Measurements from ENCODE around the gene GFRA3.

Gene GFRA3

DNA sequence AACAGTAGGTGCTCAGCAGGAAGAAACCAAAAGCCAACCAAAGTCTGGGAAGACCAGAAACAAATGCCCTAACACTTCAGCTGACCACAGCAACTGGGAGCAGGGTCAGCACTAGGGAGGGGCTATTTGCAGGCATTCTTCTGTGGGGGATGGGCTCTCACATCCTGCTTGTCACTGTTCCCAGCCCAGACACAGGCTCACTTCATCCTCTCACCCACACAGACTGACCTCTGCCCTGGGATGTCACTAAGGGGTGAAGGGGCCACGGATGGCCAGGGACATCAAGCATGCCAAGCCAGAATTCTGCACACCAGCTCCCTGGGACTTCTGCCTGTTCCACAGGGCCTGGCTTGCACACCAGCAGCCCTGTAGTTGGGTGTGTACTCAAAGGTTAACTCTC, 28.7 kb downstream of the GFRA3 start:
- DNase-seq (ENCODE audit: insufficient read length), result no peak
- TF ChIP-seq POLR2AphosphoS5 (IDR thresholded peaks at IDR 0.05; ENCODE audit: low read depth, low read length) (no peak), POLR2A (IDR thresholded peaks at IDR 0.05; ENCODE audit: low read depth, low read length) (no peak), TAF1 (IDR thresholded peaks at IDR 0.05; ENCODE audit: borderline replicate concordance, low read depth, low read length) (no peak)
- no peak for FAIRE-seq

DNA sequence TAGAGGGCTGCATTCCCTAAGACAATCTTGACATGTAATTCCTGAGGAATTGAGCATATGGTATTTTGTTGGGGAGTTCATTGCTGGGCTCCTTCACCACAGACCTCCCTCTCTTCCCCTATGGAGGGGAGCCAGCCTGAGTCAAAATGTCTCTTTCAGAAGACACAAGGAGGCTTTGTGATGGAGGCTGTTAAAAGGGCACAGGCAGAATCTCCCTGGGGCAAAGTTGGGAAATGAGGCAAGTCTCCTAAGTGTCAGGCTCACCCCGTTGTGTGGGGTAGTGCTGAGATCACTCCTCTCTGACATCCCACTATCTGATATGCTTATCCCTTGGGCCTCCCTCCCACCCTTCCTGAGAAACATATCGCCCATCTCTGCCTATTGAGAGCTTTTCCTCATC, 30.6 kb downstream of the GFRA3 start:
- DNase-seq (ENCODE audit: insufficient read length) (no peak), FAIRE-seq (no peak)
- TF ChIP-seq POLR2A (IDR thresholded peaks at IDR 0.05; ENCODE audit: low read depth, low read length), result no peak
- TF ChIP-seq POLR2AphosphoS5 (IDR thresholded peaks at IDR 0.05; ENCODE audit: low read depth, low read length), result no peak
- TF ChIP-seq TAF1 (IDR thresholded peaks at IDR 0.05; ENCODE audit: borderline replicate concordance, low read depth, low read length), result no peak

DNA sequence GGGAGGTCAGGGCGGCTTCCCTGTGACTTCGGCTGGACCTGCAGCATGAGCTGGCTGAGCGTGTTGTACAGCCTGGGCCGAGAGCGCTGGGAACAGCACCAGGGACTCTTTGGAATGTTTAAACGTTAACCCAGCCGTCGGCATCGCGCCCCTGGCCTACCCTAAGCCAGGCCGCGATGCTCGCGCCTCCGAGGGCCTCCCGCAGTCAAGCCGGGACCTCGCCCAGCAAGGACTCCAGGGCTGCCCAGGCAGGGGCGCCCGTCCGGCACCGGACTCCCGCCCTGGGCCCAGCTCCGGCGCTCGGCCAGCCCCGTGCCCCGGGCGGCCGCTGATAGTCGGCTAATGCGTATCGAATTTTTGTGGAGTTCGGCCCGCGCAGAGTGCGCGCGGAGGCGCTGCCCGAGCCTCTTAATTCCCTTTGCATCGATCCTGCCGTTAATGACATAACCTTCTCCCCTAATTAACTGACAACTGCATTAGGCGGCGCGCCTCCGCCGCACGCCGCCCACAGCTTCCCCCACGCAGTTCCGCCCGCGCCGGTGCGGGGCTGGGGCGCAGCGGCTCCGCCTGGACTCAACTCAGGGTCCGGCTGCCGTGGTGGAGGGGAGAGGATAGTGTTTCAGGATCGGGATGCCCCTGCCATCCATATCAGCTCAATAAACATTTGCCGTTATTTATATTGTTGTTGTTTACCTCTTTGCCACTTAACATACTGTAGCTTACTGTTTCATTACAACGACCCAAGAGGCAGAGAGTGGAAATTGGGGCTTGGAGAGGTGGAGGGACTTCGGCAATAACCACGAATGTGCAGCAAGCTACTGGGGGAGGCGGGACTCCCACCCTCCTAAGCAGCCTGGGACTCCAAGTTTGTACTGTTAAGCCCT, 32.5 kb downstream of the GFRA3 start:
- no peak for TF ChIP-seq POLR2AphosphoS5 (IDR thresholded peaks at IDR 0.05; ENCODE audit: low read depth, low read length)
- no peak for TF ChIP-seq POLR2A (IDR thresholded peaks at IDR 0.05; ENCODE audit: low read depth, low read length)
- no peak for TF ChIP-seq TAF1 (IDR thresholded peaks at IDR 0.05; ENCODE audit: borderline replicate concordance, low read depth, low read length)
- DNase-seq (ENCODE audit: insufficient read length), result no peak
- FAIRE-seq, result peak; percentile 30

DNA sequence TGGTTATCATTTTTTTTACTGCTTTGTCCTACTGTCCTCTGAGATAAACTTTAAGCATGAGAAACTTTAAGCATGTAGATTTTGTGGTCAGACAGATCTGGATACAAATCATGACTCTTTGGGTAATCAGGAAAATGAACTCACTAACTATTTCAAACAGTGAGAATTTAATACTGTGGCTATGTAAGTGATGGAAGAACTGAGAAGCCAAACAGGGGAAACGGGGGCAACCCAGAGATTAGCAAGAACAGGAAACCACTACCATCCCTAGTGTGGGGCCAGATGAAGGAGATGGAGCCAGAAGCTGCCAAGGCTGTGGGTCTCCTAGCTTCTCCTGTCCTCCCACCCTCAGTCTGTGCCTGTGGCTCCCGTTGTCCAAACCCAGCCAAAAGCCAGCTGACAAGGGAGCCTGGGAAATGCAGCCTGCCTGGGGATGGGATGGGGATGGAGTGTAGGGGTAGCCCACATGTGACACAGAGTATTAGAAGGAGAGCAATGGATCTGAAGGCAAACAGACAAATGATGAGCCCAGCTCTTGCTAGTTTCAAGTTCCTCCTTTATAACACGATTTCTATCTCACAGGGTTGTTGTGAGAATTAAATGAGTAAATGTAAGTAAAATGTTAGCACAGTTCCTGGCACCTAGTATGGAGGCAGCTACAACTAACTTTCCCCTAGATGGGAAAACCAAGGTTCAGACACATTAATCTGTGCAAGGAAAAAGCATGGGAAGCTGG, 33.6 kb downstream of the GFRA3 start:
- no peak for DNase-seq (ENCODE audit: insufficient read length)
- TF ChIP-seq TAF1 (IDR thresholded peaks at IDR 0.05; ENCODE audit: borderline replicate concordance, low read depth, low read length), result no peak
- no peak for TF ChIP-seq POLR2A (IDR thresholded peaks at IDR 0.05; ENCODE audit: low read depth, low read length)
- no peak for TF ChIP-seq POLR2AphosphoS5 (IDR thresholded peaks at IDR 0.05; ENCODE audit: low read depth, low read length)
- FAIRE-seq, result no peak

DNA sequence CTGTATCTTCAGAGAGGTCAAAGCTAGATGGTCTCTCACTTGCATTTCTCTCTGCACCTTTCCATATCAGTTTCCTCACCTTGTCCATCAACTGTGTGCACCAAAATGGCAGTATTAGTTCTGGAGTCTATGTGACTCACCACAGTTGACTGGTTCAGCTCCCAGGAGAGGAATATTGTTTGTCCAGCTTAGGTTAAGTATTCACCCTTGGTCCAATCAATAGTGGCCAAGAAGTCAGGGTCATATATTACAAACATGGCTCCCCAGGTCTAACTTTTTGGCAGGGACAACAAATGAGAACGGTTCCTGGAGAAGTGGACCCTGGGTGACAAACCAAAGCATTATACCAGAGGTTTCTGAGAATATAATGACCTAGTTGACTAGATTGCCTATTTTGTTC, 36.4 kb downstream of the GFRA3 start:
- no peak for TF ChIP-seq POLR2AphosphoS5 (IDR thresholded peaks at IDR 0.05; ENCODE audit: low read depth, low read length)
- no peak for TF ChIP-seq POLR2A (IDR thresholded peaks at IDR 0.05; ENCODE audit: low read depth, low read length)
- no peak for TF ChIP-seq TAF1 (IDR thresholded peaks at IDR 0.05; ENCODE audit: borderline replicate concordance, low read depth, low read length)
- FAIRE-seq (no peak), DNase-seq (ENCODE audit: insufficient read length) (no peak)

DNA sequence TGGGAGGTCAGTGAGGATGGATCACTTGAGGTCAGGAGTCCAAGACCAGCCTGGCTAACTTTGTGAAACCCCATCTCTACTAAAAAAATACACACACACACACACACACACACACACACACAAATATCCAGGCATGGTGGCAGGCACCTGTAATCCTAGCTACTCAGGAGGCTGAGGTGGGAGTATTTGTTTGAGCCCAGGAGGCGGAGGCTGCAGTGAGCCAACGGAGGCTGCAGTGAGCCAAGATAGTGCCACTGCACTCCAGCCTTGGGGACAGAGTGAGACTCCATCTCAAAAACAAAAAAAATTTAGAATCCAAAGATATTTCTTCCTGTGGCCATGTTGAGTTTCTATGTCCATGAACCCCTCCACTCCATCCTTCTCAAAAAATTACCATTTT, 39.8 kb downstream of the GFRA3 start:
- DNase-seq (ENCODE audit: insufficient read length), result no peak
- FAIRE-seq, result no peak
- TF ChIP-seq POLR2A (IDR thresholded peaks at IDR 0.05; ENCODE audit: low read depth, low read length) (no peak), TAF1 (IDR thresholded peaks at IDR 0.05; ENCODE audit: borderline replicate concordance, low read depth, low read length) (no peak), POLR2AphosphoS5 (IDR thresholded peaks at IDR 0.05; ENCODE audit: low read depth, low read length) (no peak)

DNA sequence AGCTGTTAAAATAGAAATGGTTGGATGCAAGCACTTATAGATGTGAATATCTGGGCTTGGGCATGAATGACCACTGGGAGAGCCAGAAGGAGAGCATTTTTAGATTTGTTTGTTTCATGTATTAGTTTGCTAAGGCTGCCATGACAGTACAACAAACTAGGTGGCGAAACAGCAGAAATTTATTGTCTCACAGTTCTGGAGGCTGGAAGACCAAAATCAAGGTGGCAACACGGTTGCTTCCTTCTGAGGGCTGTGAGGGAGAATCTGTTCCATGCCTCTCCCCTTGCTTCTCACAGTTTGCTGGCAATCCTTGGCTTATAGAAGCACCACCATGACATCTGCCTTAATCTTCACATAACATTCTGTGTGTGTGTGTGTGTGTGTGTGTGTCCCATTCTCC, 41.1 kb downstream of the GFRA3 start:
- no peak for TF ChIP-seq TAF1 (IDR thresholded peaks at IDR 0.05; ENCODE audit: borderline replicate concordance, low read depth, low read length)
- TF ChIP-seq POLR2AphosphoS5 (IDR thresholded peaks at IDR 0.05; ENCODE audit: low read depth, low read length), result no peak
- TF ChIP-seq POLR2A (IDR thresholded peaks at IDR 0.05; ENCODE audit: low read depth, low read length), result no peak
- no peak for FAIRE-seq
- no peak for DNase-seq (ENCODE audit: insufficient read length)

DNA sequence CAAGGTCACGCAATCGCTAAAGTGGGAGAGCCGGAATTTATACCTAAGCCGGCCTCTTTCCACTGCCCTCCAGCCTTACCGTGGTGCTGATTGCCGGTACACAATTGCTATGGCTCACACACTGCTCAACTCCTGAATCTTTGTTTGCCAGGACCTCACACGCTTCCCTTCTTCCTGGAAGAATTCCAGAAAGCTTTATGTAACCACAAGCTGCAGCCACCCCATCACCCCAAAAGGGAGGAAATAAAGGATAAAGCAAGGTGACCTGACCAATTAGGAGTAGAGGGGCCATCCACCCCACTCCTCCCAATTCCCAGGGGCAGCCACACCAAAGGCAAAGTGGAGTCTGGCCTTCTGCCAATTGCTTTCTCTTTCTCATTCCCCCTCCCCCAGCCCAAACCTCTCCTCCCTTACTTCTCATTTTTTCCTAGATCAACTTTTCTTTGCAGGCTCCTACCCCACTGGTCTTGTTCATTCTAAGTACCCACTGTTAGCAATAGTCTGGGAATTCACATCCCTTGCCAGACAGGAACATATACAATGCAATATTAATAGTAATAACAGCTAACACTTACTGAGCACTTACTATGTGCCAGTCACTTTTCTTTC, 43.3 kb downstream of the GFRA3 start:
- FAIRE-seq (no peak), DNase-seq (ENCODE audit: insufficient read length) (no peak)
- TF ChIP-seq POLR2AphosphoS5 (IDR thresholded peaks at IDR 0.05; ENCODE audit: low read depth, low read length), result no peak
- TF ChIP-seq TAF1 (IDR thresholded peaks at IDR 0.05; ENCODE audit: borderline replicate concordance, low read depth, low read length), result no peak
- no peak for TF ChIP-seq POLR2A (IDR thresholded peaks at IDR 0.05; ENCODE audit: low read depth, low read length)

DNA sequence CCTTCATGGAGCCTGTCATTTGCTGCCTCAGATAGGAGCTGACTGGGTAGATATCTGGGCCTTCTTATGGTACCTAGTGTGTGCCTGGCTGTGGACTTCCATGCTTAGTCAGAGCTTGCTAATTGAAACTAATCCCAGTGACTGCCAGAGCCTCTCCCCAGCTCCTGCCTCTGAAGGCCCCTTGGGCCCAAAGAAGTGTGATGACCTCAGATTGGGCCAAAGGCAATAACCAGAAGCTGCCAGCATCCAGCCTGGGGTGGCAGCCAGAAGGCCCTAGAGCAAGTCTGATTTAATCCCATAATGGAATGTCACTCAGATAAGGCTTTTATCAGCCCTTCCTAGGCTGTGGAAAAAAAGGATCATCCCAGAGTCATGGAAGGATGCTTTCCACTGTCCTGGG, 44.2 kb downstream of the GFRA3 start:
- DNase-seq (ENCODE audit: insufficient read length) (no peak), FAIRE-seq (no peak)
- TF ChIP-seq POLR2A (IDR thresholded peaks at IDR 0.05; ENCODE audit: low read depth, low read length), result no peak
- TF ChIP-seq POLR2AphosphoS5 (IDR thresholded peaks at IDR 0.05; ENCODE audit: low read depth, low read length), result no peak

DNA sequence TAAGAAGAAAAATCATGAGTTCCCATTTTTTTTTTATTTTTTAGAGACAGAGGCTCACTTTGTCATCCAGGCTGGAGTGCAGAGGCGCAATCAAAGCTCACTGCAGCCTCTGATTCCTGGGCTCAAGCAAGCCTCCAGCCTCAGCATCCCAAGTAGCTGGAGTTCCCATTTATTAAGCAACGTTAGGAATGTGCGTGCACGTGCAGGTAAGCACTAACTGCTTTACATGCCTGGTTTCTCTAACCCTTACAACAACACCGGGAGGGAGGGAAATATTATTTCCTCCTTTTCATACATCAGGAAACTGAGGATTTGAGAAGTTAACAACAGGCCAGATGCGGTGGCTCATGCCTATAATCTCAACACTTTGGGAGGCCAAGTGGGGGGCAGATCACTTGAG, 45.0 kb downstream of the GFRA3 start:
- no peak for DNase-seq (ENCODE audit: insufficient read length)
- TF ChIP-seq POLR2A (IDR thresholded peaks at IDR 0.05; ENCODE audit: low read depth, low read length) (no peak), TAF1 (IDR thresholded peaks at IDR 0.05; ENCODE audit: borderline replicate concordance, low read depth, low read length) (no peak), POLR2AphosphoS5 (IDR thresholded peaks at IDR 0.05; ENCODE audit: low read depth, low read length) (no peak)
- FAIRE-seq, result no peak

DNA sequence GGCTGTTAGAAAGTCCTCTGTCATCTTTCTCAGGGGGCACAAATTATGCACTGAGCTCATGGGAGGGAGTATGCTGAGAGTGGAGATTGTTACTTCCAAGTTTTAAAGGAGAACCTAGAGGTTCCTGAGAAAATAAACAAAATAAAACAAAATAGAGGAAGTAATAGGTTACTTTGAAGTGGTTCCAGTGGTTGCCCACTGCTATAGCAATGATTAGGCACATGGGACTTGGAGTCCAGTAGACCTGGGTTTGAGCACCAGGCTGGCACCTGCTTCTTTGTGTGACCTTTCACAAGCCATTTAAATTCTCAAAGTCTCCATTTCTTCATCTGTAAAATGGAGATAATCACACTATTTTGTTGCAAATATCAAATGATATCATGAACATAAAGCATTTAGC, 47.5 kb downstream of the GFRA3 start:
- no peak for FAIRE-seq
- DNase-seq (ENCODE audit: insufficient read length), result no peak
- TF ChIP-seq POLR2AphosphoS5 (IDR thresholded peaks at IDR 0.05; ENCODE audit: low read depth, low read length) (no peak), TAF1 (IDR thresholded peaks at IDR 0.05; ENCODE audit: borderline replicate concordance, low read depth, low read length) (no peak), POLR2A (IDR thresholded peaks at IDR 0.05; ENCODE audit: low read depth, low read length) (no peak)
